H7 (cell line): ENCODE results near the gene SLC6A4. TPM values are rescaled to one million over a fixed set of nuclear protein-coding genes. Genes with fewer than 3 reads are reported as not detected.
"Not testable (repeated sequence)": the region's sequence is repeated elsewhere in the genome, so short reads cannot be mapped to it uniquely, and the experiment has no call there.

Experiments used
- DNase-seq: peaks from one replicate; pipeline ENCODE4 v3.0.0; 2012
- H3K27me3 ChIP-seq: 2 replicates; pipeline ENCODE4 v1.6.0; 2011; ENCODE audit warnings: mild to moderate bottlenecking, low read length; ENCODE audit not compliant: control insufficient read depth, insufficient read depth
- H3K36me3 ChIP-seq: replicated peaks from 2 replicates; pipeline ENCODE4 v1.5.1; 2011; ENCODE audit warnings: low read length; ENCODE audit not compliant: control insufficient read depth, insufficient read depth
- H3K4me3 ChIP-seq: 2 replicates; pipeline ENCODE4 v1.5.1; 2011; ENCODE audit warnings: low read depth, mild to moderate bottlenecking, control low read depth, low read length, moderate library complexity; ENCODE audit not compliant: insufficient read depth
- total RNA-seq: library from RNA; depleted of rRNA; stranded (reverse); fragments of >200 nt; shearing (Covaris generic); gene quantifications from 2 replicates; pipeline ENCODE4 v1.2.3, GENCODE V29; 2014

SLC6A4 gene
- total RNA-seq, 1 experiment from 2014 or later: not detected

- DNase-seq: no peak
- Histone ChIP-seq H3K36me3 (no peaks in the 10 kb centered on the region), H3K4me3 (no peak overlapping the region), H3K27me3 (no peaks in the 10 kb centered on the region)
These were observed 15.7 kb downstream of the SLC6A4 start for GRCh38 chr17:30219833-30220232.

DNA sequence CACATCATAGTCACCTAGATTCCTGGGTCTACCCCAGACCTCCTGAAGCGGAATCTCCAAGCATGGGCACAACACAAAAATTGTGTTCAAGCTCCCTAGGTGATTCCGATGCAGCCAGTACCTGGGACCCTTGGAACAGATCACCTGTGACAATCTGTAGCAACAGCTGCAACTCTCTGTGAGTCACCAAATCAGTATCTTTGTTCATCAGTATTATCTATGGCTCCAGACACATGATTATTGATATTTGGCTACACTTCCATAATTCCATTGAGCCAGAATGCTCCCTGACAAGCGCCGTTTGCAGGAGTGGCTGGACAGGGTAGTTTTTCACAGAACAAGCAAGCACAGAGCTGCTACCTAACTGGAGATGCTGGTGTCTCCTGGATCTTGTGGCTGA, 16.2 kb downstream of the SLC6A4 start:
- no peak for DNase-seq

DNA sequence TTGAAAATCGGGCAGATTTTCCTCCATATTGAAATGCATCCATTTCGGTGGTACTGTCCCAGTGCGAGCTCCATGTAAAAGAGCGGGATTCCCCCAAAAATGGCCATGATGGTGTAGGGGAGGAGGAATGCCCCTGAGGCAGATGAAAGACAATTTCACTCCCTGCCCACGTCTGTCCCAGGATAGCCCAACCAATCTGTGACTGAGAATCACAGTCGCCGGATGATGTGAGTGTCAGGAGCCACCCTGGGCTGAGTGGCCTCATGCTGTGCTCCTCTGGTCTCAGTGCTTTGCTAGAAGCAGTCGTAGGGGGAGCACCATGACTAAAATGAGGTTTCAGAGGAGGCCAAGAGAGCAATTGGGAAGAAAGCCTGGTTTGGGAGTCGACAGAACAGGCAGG, 16.7 kb downstream of the SLC6A4 start:
- Histone ChIP-seq H3K36me3 (no peaks in the 10 kb centered on the region), H3K4me3 (no peak overlapping the region), H3K27me3 (no peaks in the 10 kb centered on the region)
- DNase-seq: peak; percentile 54

More for the DNA sequence above, 16.2 kb downstream of the SLC6A4 start:
- Histone ChIP-seq H3K27me3 (no peaks in the 10 kb centered on the region), H3K4me3 (no peak overlapping the region), H3K36me3 (no peaks in the 10 kb centered on the region)

GRCh38 chr17:30217746-30218245, 17.7 kb downstream of the SLC6A4 start:
- no peak overlapping the region for H3K4me3 ChIP-seq
- H3K27me3 ChIP-seq: no peaks in the 10 kb centered on the region
- H3K36me3 ChIP-seq: no peaks in the 10 kb centered on the region
- DNase-seq: no peak

- Histone ChIP-seq H3K4me3 (no peak overlapping the region), H3K27me3 (no peaks in the 10 kb centered on the region), H3K36me3 (no peaks in the 10 kb centered on the region)
- DNase-seq: no peak
These were observed 18.4 kb downstream of the SLC6A4 start for GRCh38 chr17:30217054-30217453.

- Histone ChIP-seq H3K4me3 (no peak overlapping the region), H3K27me3 (no peaks in the 10 kb centered on the region), H3K36me3 (no peaks in the 10 kb centered on the region)
- DNase-seq: peak; percentile 57
These were observed 22.7 kb downstream of the SLC6A4 start for GRCh38 chr17:30212750-30213149.

- Histone ChIP-seq H3K36me3 (no peaks in the 10 kb centered on the region), H3K4me3 (no peak overlapping the region), H3K27me3 (no peaks in the 10 kb centered on the region)
- DNase-seq: no peak
These were observed 24.1 kb downstream of the SLC6A4 start for GRCh38 chr17:30211371-30211770.

- no peak for DNase-seq
- H3K4me3 ChIP-seq: no peak overlapping the region
- H3K36me3 ChIP-seq: no peaks in the 10 kb centered on the region
- no peaks in the 10 kb centered on the region for H3K27me3 ChIP-seq
These were observed 24.6 kb downstream of the SLC6A4 start for GRCh38 chr17:30210901-30211300.

DNA sequence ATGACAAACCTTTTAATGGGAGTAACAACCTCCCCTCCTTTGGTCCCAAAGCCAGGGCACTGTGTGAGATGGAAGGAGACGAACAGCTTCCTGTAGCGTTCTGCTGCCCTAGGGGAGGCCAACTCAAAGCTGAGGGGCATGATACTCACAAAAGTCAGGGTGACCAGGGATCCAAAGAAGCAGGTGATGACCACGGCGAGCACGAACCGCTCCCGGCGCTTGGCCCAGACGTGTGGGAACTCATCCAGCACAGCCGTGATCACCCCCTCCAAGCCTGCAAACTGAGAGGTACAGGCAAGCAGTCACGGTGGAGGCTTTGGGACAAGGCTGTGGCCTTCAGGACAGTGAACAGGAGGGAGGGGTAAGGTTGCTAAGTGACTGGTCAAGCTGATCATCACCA, 25.1 kb downstream of the SLC6A4 start:
- no peak overlapping the region for H3K4me3 ChIP-seq
- no peaks in the 10 kb centered on the region for H3K27me3 ChIP-seq
- no peaks in the 10 kb centered on the region for H3K36me3 ChIP-seq
- no peak for DNase-seq

DNA sequence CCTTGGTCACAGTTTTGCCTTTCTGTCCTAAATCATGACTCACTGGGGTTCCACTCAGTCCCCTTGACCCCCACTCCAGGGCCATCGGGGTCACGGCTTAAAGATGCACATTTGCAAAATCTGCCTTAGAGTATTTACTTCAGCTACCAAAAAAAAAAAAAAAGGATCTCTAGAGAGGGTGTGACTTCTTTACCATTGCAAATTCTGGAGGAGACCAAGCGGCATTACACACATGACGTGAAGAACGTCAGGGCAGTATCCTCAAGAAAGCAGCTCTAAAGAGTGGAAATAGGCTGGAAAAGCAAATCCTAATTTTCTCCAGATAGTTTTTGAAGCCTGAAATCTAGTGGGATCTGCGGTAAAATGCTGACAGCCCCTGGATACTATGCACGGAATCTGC, 25.6 kb downstream of the SLC6A4 start:
- DNase-seq: no peak
- no peaks in the 10 kb centered on the region for H3K36me3 ChIP-seq
- H3K27me3 ChIP-seq: no peaks in the 10 kb centered on the region
- H3K4me3 ChIP-seq: no peak overlapping the region

GRCh38 chr17:30208214-30208613, 27.3 kb downstream of the SLC6A4 start:
- no peak for DNase-seq
- Histone ChIP-seq H3K27me3 (no peaks in the 10 kb centered on the region), H3K4me3 (no peak overlapping the region), H3K36me3 (no peaks in the 10 kb centered on the region)

DNA sequence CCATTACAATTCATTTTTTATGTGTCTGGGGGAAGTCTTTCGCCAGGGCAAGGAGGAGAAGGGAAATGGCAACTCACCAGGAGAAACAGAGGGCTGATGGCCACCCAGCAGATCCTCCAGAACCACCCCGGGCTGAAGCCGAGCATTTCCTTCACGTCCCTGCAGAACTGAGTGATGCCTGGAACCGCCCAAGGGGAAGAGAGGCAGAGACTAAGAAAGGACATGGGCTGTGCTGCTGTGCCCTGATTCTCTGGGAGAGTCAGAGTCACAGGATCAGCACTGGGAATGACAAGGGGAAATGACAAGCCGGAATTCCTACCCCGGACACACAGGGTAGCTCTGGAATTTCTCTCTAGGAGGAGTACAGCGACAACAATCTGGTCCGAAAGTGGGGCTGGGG, 27.8 kb downstream of the SLC6A4 start:
- Histone ChIP-seq H3K36me3 (no peaks in the 10 kb centered on the region), H3K27me3 (no peaks in the 10 kb centered on the region), H3K4me3 (no peak overlapping the region)
- no peak for DNase-seq

DNA sequence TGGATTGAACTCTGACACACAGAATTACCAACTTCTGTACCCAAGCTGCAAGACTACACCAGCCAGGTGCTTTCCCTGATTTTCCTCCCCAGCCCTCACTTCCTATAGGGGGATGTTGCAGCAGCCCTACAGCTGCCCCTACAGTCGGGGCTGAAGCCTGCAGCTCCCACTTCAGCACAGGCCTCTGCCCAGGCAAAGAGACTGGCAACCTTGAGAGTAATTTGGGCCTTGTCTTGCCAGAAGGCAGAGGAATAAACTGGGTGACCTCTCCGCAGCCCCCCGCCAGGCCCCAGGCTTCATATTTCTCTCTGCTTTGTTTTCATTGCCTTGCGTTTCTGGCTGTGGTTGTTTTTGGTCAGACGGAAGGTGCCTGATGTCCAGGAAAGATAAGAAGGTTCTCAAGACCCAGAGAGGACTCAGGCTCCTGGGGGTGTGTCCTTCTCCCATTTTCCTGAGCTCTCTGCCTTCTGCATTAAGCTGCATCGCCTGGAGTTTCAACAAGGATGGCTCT, 32.0 kb downstream of the SLC6A4 start:
- Histone ChIP-seq H3K36me3 (no peaks in the 10 kb centered on the region), H3K4me3 (no peak overlapping the region), H3K27me3 (no peaks in the 10 kb centered on the region)
- DNase-seq: peak; percentile 73

- H3K36me3 ChIP-seq, H3K27me3 ChIP-seq, H3K4me3 ChIP-seq, DNase-seq: not testable (repeated sequence)
These were observed 34.8 kb downstream of the SLC6A4 start for GRCh38 chr17:30200656-30201055.

- no peaks in the 10 kb centered on the region for H3K27me3 ChIP-seq
- no peak overlapping the region for H3K4me3 ChIP-seq
- H3K36me3 ChIP-seq: no peaks in the 10 kb centered on the region
- no peak for DNase-seq
These were observed 35.4 kb downstream of the SLC6A4 start for GRCh38 chr17:30200106-30200505.

DNA sequence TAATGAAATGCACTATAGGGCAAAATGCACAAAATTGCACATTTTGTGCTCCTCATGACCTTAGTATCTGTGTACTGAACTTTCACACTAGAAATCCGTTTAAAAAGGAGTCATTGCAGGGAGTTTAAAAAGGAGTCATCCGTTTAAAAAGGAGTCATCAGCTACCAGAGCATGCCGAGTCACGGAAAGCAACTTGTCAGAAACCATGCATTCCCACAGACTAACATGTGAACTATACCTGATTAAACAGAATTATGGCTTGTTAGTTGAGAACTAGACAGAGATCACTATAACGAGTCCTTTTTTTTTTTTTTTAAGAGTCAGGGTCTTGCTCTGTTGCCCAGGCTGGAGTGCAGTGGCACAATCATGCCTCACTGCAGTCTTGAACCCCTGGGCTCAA, 35.9 kb downstream of the SLC6A4 start:
- no peak overlapping the region for H3K4me3 ChIP-seq
- no peaks in the 10 kb centered on the region for H3K36me3 ChIP-seq
- no peaks in the 10 kb centered on the region for H3K27me3 ChIP-seq
- DNase-seq: no peak
